Endometrium (tissue), 2 donors: ENCODE measurements around the gene RPL32.
"Not testable (repeated sequence)": the region's sequence is repeated elsewhere in the genome, so short reads cannot be mapped to it uniquely, and the experiment has no call there.

ENCODE experiments used
- FAIRE-seq: peaks from 2 replicates; lab custom pipeline; 2012; peaks lifted over from hg19 to GRCh38; lab: Jason Lieb, UNC
- donor health status: control.
- donor health status: control.

RPL32 gene

DNA sequence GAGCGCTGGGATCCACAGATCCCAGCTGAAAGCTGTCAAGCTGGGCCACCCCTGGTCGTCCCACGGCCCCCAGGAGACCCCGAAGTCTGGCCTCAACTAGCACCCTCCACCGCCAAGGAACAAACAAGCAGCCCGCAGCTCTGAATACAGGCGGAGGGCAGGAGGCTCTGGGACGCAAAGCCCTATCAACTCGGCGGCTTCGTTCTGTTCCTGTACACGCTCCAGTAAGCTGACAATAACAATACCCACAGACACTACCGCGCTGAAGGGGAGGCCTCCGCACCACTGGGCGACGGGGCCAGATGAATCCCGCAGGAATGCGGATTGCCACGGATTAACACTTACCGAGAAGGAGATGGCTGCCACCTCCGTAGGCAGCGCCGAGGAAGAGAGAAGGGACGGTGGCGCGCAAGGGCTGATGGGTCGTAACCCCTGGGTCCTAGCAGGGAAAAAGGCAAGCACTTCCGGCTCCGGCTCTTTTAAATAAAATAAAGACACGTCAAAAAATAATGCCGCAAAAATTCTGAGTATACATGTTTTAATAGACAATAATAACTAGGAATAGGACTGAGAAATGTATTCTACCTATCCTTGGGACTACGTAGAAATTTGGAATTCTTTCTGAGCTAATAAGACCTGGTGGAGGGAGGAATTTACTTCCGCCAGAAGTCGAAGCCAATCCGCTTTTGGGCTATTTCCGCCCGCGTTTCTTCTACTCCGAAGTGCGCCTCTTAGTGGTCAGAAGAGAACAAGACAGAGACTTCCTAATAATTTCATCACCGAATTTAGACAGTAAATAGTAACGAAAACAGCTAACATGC lies at the start of gene RPL32:
Gene RPL32 (minus strand): TSS at position 417 of the 821 bp plus-strand sequence. CDS start 1,328 bp downstream, outside the sequence.
- FAIRE-seq = peak; percentile 61

DNA sequence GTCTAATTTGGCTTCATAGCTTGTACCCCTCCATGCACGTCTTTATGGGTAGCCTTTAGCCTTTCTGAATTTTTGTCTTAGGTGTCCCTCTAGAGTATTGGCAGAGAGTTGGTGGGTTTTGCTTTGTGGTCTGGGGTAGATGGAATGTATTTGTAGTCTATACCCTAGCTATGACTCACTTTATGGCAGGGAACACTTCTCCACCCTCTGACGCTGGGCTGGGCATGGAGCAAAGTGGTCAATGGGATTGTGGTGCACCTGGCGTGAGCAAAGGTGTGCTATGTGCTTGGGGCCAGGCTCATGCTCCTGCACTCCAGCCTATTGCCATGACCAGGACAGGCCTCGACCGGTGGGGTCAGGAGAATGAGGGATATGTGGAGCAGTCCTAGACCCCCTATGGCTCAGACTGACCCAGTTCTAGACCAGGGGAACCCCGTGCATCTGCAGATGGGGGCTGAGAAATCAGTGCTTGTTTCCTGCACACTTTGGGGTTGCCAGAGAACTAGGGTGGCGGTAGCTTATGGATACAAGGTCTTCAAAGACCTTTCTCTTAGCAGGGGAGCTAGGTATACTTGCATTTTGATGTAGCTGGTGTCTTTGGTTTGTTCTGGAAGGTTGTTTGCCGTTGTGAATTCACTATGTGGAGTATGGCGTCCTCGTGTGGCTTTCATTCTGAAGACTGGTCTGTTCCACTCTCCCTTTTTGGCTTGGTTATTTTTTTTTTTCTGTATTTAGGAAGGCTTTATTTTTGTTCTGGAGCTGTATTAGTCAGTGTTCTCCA lies 49.4 kb upstream of the RPL32 start:
- FAIRE-seq = no peak

DNA sequence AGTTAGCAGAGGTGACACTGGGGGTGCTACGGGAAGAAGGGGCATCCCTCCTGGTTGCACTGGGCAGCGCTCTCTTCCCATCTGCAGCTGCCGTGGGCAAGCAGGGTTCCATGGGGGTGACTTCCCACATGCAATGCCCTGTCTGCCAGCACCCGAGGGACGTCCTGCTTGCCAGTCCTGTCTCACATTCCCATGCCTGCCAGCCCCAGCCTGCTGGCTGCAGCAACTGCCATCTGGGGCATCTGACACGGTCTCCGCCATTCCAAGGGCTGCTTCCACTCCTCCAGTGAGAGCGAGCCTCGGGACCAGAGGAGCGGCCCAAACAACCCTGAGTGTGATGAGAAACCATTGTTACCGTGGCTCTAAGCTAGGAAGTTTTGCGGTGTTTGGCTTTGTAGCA lies 45.4 kb upstream of the RPL32 start:
- no peak for FAIRE-seq

DNA sequence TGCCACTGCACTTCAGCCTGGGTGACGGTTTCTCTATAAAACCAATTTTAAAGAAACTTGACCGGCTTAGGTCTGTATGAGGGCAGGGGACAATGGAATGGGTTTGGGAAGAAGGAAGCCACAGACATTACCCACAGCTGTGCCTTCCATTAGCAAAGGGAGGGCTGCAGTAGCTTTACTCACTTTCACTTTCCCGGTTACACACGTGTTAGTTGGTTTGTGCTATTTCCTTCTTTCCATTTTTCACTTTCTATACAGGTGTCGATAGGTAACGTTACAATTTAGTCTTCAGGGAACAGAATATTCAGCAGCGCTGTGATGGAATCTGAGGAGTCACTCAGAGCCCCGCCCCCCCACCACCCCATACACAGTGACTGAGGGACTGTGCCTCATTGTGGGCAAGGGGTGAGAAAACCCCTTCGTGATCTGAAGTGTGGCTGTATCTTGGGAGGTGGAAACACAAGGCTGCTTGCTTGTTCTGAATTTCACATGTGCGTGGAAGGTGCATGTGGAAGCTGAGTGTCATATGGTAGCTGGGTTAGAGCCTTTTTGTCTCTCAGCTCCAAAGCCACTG lies 44.8 kb upstream of the RPL32 start:
- FAIRE-seq = no peak

DNA sequence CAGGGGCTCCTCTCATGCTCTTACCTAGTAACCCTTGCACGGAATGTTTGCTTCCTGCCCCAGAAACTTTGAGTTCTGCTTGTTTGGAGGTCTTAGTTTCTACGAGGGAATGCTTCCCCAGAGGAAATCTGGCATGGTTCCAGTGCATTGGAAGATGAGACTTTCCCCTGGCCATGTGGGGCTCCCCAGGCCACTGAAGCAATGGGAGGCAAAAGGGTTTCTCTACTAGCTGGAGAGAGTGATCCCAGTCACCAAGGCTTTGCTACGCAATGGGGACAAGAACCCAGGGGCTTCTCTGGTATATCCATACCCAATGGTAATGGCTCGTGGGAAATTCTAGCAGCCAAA lies 44.2 kb upstream of the RPL32 start:
- no peak for FAIRE-seq

DNA sequence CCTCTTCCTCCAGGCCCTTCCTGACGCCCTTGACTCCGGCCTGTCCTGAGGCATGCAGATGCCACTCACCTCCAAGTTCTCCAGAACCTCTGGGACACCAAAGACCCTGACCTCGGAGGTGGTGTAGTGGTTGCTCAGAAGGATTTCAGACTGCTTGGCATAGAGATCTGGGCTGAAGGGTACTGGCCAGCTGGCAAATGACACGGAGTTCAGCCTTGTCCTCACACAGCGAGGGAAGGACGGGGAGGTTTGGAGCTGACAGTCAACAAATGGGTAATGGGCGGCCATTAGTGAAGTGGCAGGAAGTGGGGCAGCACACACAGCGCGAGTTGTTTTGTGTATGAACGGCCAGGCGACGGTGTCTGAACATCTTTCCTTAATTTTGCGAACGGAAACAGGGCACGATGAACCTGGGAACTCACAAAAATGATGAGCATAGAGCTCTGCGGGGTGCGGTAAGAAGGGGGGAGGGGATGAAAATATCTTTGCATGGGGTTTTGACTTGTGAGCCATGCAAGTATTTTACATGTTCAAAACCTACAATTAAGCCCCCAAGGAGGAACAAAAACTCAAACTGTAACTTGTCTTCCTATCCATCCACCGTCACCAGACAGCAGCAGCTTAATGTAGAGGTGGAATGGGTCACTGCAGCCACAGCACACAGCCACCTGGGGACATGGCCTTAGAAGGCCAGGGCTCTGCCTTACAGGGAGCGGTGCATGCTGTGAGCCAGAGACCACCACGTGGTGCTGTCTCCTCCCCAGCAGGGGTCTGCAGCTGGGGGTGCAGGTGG lies 43.6 kb upstream of the RPL32 start:
- FAIRE-seq = no peak

DNA sequence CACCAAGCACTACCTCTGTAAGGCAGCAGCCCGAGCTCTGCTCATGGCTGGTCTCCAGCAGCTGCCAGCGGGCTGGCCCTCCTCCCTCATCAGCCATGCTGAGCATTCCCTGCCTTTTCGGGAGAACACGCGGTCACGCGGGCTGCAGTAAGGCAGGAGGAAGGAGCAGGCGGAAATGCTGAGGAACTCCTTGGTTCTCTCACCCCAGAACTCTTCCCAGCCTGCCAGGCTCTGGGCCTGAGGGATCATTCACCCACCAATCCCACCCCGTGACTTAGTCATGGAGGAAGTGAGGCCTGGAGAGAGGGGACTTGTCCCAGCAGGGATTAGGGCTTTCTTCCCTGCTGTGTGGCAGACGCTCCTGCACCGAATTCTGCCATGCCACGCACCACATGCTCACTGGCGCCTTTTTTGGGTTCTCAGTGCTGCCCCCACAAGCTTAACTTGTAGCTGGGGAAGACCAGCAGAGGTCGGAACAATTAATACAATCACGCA lies 42.9 kb upstream of the RPL32 start:
- no peak for FAIRE-seq

DNA sequence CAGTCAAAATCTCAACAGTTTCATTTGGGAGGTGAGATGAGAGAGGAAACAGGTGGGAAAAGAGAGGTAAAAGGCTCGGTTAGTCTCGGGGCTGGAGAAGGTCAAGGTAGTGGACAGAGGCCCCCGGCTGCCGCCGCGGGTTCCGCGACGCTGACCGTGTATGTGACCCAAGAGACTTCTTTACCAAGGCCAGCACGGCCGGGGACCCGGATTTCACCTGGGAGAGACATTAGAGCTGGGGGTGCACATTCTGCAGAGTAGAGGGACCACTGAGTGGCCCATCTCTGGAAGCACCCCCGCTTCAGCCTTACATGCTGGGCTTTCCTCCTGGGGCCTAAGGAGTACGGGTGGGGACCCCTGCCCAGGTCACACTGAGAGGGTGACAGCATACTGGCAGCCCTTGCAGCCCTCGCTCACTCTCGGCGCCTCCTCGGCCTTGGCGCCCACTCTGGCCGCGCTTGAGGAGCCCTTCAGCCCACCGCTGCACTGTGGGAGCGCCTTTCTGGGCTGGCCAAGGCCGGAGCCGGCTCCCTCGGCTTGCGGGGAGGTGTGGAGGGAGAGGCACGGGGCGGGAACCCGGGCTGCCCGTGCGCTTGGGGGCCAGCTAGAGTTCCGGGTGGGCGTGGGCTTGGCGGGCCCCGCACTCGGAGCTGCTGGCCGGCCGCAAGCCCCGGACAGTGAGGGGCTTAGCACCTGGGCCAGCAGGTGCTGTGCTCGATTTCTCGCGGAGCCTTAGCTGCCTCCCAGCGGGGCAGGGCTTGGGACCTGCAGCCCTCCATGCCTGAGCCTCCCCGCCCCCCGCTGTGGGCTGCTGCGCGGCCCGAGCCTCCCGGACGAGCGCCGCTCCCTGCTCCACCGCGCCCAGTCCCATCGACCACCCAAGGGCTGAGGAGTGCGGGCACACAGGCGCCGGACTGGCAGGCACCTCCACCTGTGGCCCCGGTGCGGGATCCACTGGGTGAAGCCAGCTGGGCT lies 41.3 kb upstream of the RPL32 start:
- no peak for FAIRE-seq

DNA sequence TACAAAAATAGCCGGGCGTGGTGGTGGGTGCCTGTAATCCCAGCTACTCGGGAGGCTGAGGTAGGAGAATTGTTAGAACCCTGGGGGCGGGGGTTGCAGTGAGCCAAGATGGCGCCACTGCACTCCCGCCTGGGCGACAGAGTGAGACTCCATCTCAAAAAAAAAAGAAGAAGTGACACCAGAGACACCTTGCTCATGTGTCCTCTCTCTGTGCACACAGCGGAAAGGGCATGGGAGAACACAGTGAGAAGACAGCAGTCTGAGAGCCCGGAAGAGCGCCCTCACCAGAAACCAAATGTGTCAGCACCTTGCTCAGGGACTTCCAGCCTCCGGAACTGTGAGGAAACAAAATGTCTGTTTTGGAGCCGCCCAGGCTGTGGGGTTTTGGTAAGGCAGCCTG lies 40.5 kb upstream of the RPL32 start:
- not testable (repeated sequence) for FAIRE-seq

DNA sequence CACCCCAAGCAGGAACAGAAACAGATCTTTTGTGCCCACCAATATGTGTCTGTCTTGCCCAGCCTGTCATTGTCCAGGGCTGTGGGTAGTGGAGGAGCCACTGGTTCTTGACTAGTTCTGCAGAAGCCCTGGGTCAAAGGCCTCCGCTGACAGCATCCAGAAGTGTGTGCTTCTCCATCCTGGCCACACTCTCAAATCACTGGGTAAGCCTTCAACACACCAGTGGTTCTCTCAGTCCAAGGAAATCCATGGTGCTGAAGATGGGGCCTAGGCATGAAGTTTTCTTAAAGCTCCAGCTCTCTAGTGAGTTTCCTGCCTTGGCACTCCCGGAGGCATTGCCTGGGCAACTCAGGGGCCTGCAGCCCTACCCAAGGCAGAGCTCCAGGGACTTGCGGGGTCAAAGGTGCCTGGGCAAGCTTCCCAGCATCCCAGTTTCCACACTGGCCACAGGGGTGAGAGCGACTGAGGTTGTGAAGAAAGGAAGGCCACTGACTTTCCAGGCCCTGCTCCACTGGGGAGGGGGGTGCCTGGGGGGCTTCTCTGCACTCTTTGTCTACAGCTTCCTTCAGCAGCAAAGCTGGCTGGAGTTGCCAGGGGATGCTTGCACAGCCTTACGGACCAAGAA lies 37.9 kb upstream of the RPL32 start:
- FAIRE-seq = no peak

DNA sequence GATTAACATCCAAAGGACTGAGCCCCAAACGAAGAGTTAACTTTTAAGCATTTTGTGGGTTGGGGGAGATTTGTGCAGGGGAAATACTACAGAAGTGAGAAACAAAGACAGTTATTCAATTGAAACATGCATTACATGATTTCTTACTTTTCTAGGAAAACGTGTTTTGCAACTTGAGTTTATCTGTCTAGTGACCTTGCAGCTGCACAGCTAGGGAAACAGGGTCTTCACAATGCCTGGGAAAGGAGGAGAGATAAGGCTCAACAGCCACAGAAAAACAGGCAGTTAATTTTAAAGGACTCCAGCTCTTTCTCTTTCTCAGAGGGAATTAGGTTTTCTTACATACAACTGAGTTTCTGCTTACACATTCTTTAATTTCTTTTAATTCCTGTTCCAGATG lies 37.4 kb upstream of the RPL32 start:
- FAIRE-seq = not testable (repeated sequence)

DNA sequence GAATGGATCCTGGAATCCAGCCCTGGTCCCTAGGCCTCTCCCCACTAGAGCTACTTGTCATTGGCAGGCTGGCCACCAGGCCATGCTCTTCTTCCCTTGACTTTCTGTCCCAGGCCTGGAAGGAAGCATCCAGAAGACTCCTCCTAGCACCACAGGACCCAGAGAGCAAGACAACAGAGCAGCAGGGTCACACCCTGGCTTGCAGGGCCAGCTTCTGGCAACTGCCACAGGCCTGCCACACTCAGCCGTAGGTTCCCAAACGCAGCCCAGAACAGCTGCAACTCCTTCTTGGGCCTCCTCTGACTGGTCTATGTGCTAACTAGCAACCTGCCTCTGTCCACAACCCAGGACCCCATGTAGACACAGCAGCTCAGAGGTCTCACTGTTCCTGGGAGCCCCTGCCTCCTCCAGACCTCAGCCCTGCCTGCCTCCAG lies 36.8 kb upstream of the RPL32 start:
- FAIRE-seq = no peak

DNA sequence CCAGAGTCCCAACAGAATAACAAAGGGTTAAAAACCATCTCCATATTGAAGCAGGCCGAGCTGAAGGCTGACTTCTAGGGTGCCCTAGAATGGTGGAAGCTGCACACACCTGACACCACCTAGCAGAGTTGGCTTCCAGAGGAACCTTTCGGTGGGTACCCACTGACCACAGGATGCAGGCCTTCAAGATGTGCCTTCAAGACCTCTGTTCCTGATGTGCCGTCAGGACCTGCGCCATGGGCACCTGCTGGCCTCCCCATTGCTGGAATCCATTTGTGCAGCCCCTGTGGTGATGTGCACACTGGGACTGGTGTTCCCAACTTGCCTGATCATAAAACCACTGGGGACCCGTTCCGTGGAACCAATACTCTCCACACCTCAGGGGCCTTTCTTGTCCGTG lies 35.7 kb upstream of the RPL32 start:
- no peak for FAIRE-seq

DNA sequence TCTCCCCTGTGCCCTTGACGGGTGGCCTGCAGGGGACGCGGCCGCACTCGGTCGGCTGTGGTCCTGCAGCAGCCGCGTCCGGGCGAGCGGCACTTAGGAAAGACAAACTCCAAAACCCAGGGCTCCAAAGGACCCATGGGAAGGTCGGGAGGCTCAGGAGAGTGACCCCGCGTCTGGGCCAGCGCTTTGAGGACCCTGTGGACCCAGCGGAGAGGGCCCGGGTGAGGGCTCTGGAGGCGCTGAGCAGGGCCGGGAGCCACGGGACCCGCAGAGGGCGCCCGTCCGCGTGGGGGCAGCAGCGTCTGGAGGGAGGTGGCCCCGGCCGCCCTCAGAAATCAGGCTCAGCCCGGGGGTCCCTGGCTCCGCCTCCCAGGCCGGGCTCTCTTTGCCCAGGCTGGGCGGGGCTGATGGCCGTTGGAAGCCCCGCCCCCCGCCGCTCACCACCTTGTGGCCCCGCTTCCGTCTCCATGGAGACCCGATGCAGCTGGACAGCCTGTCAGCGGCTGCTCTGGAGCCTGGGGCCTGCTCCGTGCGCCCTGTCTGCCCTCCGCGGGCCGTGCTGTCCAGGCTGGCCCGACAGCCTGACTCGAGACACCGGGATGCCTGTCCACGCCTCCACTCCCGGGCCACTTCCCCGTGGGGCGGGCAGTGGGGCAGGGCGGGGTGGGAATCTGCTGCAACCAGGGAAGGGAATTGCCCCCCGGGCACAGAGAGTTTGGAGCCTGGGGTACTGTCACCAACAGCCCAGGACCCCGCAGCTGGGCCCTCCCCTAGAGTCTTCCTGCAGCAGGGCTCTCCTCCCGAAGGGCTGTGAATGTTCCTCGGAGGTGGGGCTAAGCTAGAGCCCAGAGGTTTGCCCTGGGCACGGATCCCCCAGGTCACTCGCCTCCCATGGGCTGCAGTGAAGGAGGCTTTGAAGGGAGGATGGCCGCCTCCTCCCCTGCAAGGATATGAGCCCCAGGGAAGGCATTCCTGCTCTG lies 34.8 kb upstream of the RPL32 start:
- no peak for FAIRE-seq

DNA sequence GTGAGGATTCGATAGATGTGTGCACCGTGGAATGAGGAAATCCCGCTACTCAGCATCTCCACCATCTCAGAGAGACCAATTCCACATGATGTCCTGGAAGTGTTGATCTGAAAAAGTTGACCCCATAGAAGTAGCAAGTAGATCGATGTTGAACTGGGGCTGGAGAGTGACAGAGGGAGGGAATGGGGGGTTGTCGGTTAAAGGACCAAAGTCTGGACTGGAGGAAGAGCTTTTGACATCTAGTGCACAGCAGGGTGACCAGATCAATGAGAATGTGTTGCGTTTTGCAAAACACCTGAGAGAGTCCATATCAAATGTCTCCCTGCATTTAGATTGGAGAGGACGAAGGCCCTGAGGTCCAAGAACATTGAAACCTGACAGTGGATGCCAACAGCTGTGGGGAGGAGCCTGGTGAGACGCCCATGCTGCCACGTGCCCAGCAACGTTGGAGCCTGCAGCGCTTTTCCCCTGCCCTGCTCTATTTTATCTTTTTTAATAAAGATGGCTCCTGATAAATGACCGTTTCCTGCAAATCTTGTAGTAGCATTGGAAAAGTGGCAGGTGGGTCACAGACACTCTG lies 30.1 kb upstream of the RPL32 start:
- no peak for FAIRE-seq

DNA sequence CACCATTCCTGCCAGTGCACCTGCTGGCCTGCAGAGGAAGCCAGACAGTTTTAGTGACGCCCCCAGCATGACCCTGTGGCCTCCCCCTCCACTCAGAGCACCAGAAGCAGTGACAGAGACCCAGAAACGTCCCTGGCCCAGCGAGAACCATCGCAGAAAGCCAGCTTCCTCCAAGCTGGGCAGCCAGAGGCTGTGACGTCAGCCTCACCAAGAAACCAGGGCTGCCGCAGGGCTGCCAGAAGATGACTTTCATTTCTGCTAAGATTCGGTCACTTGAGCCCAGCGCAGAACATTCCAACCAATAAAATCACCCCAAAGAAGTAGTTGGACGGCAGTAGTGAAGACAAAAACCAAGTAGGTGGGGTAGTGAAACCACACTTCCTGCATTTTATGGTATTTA lies 29.6 kb upstream of the RPL32 start:
- no peak for FAIRE-seq

DNA sequence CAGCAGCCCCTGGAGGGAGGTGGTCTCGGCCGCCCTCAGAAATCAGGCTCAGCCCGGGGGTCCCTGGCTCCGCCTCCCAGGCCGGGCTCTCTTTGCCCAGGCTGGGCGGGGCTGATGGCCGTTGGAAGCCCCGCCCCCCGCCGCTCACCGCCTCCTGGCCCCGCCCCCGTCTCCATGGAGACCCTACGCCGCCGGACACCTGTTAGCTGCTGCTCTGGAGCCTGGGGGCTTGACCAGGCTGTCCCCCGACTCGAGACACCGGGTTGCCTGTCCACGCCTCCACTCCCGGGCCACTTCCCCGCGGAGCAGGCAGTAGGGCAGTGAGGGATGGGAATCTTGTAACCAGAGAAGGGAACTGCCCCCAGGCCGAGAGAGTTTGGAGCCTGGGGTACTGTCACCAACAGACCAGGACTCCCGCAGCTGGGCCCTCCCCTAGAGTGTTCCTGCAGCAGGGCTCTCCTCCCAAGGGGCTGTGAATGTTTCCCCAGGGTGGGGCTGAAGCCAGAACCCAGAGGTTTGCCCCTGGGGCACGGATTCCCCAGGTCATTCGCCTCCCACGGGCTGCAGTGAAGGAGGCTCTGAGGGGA lies 27.8 kb upstream of the RPL32 start:
- FAIRE-seq = no peak
